ENCODE results near the gene KDM4C. TPM values are rescaled to one million over a fixed set of nuclear protein-coding genes. Genes with fewer than 3 reads are reported as not detected.

The KDM4C gene
- total and polyA plus RNA-seq, 2 of the 8 experiments (the other 6 are each of a cell fraction or from before 2014, with no cell fraction given): 13.0 to 26.1 TPM

- no peak for TF ChIP-seq CHD7 (IDR thresholded peaks at IDR 0.05; ENCODE audit: insufficient replicate concordance, low read length)
- no peak for TF ChIP-seq ZNF274 (IDR thresholded peaks at IDR 0.05; ENCODE audit: borderline replicate concordance, extremely low read depth, low read length)
- no peak for TF ChIP-seq RXRA (IDR thresholded peaks at IDR 0.05; ENCODE audit: insufficient read depth, low read depth, low read length)
- TF ChIP-seq SP1 (IDR thresholded peaks at IDR 0.05; ENCODE audit: low read depth, low read length): no peak
- TF ChIP-seq JUND (IDR thresholded peaks at IDR 0.05; ENCODE audit: low read length): no peak
- TF ChIP-seq RAD21 (IDR thresholded peaks at IDR 0.05 in 1 of 2, conservative IDR thresholded peaks at IDR 0.05 in 1 of 2; ENCODE audit: low read depth in 2 of 2, low read length in 2 of 2): no peak
- no peak for TF ChIP-seq CTCF (IDR thresholded peaks at IDR 0.05; ENCODE audit: control extremely low read depth in 1 of 3, insufficient read depth in 1 of 3, low read depth in 1 of 3, low read length in 3 of 3)
- no peak for TF ChIP-seq POLR2A (IDR thresholded peaks at IDR 0.05; ENCODE audit: control extremely low read depth in 1 of 2, low read depth in 2 of 2, low read length in 2 of 2)
These were observed 298.5 kb downstream of the KDM4C start (continued) for GRCh38 chr9:7056254-7056653.

All from H1 (cell line).